ENCODE data around the gene RCAN2.
"Not testable (repeated sequence)": the region's sequence is repeated elsewhere in the genome, so short reads cannot be mapped to it uniquely, and the experiment has no call there.

The RCAN2 gene

GRCh38 chr6:46440141-46440540, 51.1 kb downstream of the RCAN2 start:
- no peak for DNase-seq (ENCODE audit: low read depth in 2 of 2)

- DNase-seq (ENCODE audit: low read depth in 2 of 2): no peak
Measured at GRCh38 chr6:46438245-46438644, 53.0 kb downstream of the RCAN2 start.

- no peak for DNase-seq (ENCODE audit: low read depth in 2 of 2)
Measured at GRCh38 chr6:46437671-46438221, 53.5 kb downstream of the RCAN2 start.

GRCh38 chr6:46422619-46423018, 68.6 kb downstream of the RCAN2 start:
- no peak for DNase-seq (ENCODE audit: low read depth in 2 of 2)

GRCh38 chr6:46421939-46422338, 69.3 kb downstream of the RCAN2 start:
- no peak for DNase-seq (ENCODE audit: low read depth in 2 of 2)

GRCh38 chr6:46420921-46421638, 70.2 kb downstream of the RCAN2 start:
- no peak for DNase-seq (ENCODE audit: low read depth in 2 of 2)

GRCh38 chr6:46419576-46420002, 71.7 kb downstream of the RCAN2 start:
- DNase-seq (ENCODE audit: low read depth in 2 of 2): peak in 1 of 2 experiments; percentile 7

GRCh38 chr6:46414398-46414797, 76.9 kb downstream of the RCAN2 start:
- DNase-seq (ENCODE audit: low read depth in 2 of 2): no peak

GRCh38 chr6:46412662-46413061, 78.6 kb downstream of the RCAN2 start:
- DNase-seq (ENCODE audit: low read depth in 2 of 2): no peak

GRCh38 chr6:46411456-46412197, 79.6 kb downstream of the RCAN2 start:
- no peak for DNase-seq (ENCODE audit: low read depth in 2 of 2)

- no peak for DNase-seq (ENCODE audit: low read depth in 2 of 2)
Measured at GRCh38 chr6:46410334-46410953, 80.8 kb downstream of the RCAN2 start.

GRCh38 chr6:46407776-46408530, 83.3 kb downstream of the RCAN2 start:
- no peak for DNase-seq (ENCODE audit: low read depth in 2 of 2)

- DNase-seq (ENCODE audit: low read depth in 2 of 2): no peak
Measured at GRCh38 chr6:46407246-46407645, 84.0 kb downstream of the RCAN2 start.

GRCh38 chr6:46405620-46406180, 85.5 kb downstream of the RCAN2 start:
- DNase-seq (ENCODE audit: low read depth in 2 of 2): not testable (repeated sequence)

- no peak for DNase-seq (ENCODE audit: low read depth in 2 of 2)
Measured at GRCh38 chr6:46400898-46401297, 90.4 kb downstream of the RCAN2 start.

- DNase-seq (ENCODE audit: low read depth in 2 of 2): no peak
Measured at GRCh38 chr6:46395530-46395929, 95.7 kb downstream of the RCAN2 start.

GRCh38 chr6:46393940-46394337, 97.3 kb downstream of the RCAN2 start:
- DNase-seq (ENCODE audit: low read depth in 2 of 2): no peak

GRCh38 chr6:46393161-46393939, 97.9 kb downstream of the RCAN2 start:
- DNase-seq (ENCODE audit: low read depth in 2 of 2): no peak

GRCh38 chr6:46392294-46392693, 99.0 kb downstream of the RCAN2 start:
- no peak for DNase-seq (ENCODE audit: low read depth in 2 of 2)

- no peak for DNase-seq (ENCODE audit: low read depth in 2 of 2)
Measured at GRCh38 chr6:46390153-46390876, 100.9 kb downstream of the RCAN2 start.
